GM21381 (cell line): ENCODE data around the gene KRTAP10-5.

ENCODE experiments used
- ATAC-seq: cut with Tn5 transposase; IDR thresholded peaks from one replicate; pipeline ENCODE4 v1.9.1; 2021; ENCODE audit warnings: mild to moderate bottlenecking, moderate library complexity; ENCODE audit not compliant: unreplicated experiment

Gene KRTAP10-5

GRCh38 chr21:44530903-44531605 lies 49.4 kb downstream of the KRTAP10-5 start:
- no peak for ATAC-seq

DNA sequence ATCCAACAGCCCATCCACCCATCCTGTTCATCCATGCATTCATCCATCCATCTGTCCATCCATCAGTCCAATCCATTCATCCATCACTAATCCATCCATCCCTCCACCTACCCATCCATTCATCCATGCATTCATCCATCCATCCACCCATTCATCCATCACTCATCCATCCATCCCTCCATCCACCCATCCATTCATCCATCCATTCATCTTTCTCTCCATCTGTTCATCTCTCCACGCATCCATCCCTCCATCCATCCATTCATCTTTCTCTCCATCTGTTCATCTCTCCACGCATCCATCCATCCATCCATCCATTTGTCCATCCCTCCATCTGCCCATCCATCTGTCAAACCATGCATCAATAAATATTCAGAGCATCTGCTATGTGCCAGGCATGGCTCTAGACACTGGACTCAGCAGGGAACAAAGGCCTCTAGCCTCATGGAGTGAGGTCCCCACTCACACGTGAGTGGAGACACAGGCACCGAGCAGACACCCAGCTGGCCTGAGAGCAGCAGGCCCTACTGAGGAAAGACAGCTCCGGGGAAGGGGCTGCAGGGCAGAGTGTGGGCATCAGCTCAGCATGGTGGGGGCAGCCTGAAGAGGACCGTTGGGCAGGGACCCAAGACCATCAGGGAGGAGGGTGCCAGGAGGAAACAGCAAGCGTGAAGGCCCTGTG lies 50.0 kb downstream of the KRTAP10-5 start:
- ATAC-seq = no peak

GRCh38 chr21:44529503-44530125 lies 50.8 kb downstream of the KRTAP10-5 start:
- no peak for ATAC-seq
